ENCODE data around the gene CDC20.
A peak's percentile ranks its signal among the peaks of the same experiment; 100 is the strongest.

CDC20 gene

DNA sequence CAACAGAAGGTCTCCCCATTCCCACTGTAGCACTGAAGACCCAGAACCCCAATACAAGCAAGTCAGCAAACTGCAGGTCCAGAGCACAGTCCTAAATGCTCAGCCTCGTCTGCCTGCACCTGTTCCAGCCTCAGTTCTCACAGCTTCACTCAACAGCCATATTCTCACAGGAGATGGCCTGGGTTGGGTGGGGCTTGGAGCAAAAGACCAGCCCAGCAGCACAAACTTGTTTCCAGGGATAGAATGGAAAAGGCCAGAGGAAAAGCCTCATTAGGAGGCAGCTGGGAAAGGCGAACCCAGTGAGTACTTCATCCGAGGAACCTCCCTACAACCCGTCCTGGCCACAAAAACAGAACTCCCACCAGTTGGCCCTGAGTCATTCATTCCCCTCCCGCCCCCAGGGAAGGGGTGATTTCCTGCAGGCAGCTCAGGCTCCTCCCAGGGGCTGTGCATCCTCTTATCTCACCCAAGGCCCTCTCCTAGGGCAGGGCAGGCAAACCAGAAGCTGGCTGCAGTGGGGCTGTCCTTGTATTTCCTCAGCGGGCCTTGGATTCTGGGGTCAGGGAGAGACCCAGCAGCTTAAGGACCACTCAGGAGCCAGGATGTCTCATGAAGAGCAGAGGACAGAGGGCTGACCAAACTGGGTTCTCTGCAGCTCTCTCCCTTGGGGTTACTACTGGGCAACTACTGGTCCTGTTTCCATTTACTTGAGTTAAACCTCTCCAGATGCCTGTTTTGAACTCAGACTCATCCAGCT lies 28.6 kb upstream of the CDC20 start:
- peak; percentile 90 for DNase-seq

DNA sequence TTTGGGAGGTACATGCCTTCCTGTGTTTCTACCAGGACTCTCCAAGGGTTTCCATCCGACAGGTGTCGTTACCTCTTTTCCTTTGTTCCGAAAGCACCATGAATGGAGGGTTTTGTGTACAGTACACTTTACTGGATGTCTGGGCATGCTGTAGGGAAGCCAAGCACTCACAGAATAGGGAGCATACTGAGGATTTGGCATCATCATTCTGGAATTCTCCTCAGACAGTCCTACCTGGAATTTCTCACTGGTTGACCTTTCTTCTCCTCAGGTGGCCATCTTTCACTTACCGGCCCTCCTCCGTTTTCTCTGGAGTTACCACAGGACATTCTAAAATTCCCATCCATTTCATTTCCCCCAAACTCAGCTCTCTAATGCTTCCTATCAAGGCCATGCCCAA lies 27.1 kb upstream of the CDC20 start:
- DNase-seq, result no peak

DNA sequence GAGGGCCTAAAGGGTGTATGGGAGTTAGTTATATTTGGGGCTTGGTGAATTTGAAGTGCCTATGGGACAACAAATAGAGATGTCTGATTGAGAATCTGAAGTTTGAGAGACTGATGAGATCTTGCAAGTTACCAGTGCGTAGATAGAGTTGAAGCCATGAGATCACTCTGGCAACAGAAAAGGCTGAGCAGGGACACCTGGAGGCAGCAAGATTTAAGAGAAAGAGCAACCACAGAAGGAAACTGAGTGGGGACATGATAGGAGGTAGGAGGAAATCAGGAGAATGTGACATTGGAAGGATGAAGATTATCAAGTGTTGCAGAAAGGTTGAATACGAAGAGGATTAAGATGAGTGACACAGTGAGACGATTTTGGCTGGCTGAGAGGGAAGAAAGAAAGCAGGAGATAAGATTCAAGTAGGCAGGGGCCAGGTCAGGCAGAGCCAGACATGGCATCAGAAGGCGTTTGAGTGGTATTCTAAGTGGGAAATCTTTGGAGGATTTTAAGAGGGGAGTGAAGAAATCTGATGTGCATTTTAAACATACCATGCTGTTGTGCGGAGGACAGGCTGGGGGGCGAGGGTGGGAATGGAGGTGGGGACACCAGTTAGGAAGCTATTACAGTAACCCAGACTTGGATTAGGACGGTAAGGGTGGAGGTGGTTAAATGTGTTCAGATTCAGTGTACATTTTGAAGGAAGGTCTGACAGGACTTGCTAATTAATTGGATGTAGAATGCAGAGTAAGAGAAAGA lies 24.2 kb upstream of the CDC20 start:
- no peak for DNase-seq

DNA sequence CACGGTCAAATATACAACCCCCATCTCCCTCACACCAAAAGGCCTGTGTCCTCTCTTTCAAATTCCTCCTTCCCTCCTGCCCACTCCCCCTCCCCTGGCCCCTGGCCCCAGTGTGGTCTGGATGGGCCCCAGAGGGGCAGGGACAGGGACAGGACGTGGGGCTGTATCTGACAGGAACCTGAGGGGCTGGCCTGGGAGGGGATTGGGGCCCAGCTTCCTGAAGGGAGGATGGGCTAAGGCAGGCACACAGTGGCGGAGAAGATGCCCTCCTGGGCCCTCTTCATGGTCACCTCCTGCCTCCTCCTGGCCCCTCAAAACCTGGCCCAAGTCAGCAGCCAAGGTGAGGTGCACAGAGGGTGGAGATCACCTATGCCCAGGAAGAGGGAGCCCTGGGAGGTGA lies 21.2 kb upstream of the CDC20 start, which contains the start of gene MPL:
TSS of gene MPL (plus strand) at position 231 of the 400 bp plus-strand sequence. CDS start at position 262, 31 bp downstream.
- no peak for DNase-seq

DNA sequence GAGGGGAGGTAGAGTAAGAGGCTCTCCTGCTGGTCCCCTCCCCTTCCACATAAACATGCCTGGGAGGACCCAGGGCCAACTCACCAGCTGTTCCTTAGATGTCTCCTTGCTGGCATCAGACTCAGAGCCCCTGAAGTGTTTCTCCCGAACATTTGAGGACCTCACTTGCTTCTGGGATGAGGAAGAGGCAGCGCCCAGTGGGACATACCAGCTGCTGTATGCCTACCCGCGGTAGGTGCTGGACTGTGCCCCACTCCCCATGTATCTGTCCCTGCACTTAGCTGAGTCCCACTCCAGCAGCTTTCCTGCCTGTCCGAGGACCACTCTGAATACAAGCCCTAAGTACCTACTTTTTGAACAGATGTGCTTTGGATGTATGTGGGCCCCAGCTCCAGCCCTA lies 20.8 kb upstream of the CDC20 start:
- no peak for DNase-seq

DNA sequence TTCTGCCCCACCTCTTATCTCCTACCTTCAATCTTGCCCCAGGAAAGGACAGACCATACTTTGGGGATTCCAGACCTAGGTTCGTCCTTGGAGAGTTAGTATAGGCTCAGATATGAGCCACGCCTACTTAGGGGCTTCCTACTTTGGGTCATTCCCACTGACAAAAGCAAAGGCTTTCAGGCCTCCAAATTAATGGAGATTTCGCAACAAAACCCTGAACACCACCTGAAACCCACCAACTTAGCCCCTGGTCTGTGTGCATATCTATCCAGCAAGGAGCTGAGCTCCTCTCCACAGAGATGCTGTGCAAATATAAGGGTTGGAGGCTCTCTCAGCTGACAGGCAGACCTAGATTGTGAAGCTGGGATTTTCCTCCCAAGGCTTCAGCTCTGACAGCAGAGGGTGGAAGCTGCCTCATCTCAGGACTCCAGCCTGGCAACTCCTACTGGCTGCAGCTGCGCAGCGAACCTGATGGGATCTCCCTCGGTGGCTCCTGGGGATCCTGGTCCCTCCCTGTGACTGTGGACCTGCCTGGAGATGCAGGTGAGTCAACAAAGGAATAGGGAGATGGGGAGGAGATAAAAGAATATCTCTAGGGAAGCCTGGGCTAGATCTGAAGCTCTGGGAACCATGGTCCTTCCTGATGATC lies 19.1 kb upstream of the CDC20 start:
- DNase-seq, result no peak

DNA sequence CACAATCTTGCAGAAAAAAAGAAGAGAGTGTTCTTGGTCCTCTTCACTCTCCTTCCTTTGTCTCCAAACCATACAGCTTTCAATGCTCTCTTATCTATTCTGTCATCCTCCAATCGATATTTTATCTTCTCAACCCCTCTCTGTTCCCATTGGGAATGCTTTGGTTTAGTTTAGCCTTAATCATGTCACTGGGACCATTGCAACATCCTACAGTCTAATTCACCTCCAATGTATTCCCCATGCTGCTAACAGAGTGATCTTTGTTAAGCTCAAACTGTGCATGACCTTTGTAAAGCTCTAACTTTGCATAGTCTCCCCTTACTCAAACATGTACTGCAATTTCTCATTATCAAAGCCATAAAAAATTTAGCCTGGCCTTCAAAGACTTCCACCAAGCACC lies 18.2 kb upstream of the CDC20 start:
- DNase-seq, result no peak

DNA sequence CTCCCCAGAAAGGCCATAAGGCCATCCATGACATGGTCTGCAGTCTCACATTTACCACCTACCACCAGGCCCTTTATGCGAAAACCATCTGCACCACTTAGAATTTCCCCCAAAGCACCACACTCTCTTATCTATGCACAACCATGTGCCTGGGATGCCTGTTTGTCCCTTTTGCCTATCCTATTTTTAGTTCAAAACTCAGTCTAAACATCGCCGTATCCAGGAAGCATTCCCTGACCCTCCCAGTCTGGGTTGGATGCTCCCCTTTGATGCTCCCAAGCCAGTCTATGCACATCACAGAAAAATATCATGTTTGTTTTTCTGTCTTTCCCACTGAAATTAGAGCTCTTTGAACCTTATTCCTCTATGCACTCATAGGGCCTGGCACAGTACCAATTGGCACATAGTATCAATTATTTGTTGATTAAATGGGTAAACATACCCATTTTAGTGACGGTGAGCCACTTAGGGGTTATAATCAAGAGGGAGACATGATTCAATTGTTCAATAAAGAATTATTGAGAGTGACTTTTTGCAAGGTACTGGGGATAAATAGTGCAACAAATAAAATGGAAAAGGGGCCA lies 14.4 kb upstream of the CDC20 start:
- no peak for DNase-seq

DNA sequence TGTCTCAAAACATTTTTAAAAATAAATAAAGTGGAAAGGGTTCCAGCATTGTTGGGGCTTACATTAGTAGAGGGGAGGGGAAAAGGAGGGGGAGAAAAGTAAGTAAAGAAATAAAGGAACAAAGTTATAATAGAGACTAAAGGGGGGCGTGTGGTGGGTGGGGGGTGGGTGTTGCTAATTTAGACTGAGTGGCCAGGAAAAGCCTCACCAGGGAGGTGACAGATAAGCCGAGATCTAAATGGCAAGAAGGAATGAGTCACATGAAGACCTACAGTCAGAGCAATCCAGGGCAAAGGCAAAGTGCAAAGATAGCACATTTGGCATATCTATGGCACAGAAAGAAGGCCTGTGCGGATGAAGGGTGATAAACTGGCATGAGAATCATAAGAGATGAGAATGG lies 13.7 kb upstream of the CDC20 start:
- no peak for DNase-seq

DNA sequence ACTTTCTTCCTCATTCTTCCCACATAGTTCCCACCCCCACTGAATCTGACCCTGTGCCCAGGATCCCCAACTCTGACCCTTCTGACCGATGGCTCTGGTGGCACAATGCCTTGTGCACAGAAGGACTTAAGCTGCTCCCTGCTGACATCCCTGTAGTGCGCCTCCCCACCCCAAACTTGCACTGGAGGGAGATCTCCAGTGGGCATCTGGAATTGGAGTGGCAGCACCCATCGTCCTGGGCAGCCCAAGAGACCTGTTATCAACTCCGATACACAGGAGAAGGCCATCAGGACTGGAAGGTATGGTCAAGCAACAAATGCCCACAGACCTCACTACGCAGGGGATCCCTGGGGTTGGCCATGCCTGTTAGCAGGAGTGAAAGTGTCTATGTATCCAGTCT lies 12.1 kb upstream of the CDC20 start:
- DNase-seq, result no peak

DNA sequence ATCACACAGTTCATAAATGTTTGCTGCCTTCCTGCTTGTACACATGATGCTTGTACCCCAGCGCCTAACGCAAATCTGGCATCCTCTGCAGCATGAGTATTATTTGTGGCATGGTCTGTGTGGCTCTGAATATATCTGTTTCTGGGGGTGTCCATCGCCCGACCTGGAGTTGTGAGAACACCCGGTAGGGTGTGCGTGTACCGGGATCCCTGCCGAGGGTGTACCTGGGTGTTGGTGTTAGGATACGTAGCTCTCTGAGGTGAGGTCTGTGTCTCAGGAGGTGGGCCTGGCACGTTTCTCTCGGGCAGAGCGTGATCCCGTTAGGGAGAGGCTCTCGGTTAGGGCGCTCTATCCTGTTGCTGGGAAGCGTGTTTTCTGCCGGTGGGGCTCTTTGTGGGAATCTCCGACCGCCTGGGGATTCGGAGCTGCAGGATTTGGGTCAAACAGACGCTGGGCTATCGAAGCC lies 10.4 kb upstream of the CDC20 start:
- no peak for DNase-seq

DNA sequence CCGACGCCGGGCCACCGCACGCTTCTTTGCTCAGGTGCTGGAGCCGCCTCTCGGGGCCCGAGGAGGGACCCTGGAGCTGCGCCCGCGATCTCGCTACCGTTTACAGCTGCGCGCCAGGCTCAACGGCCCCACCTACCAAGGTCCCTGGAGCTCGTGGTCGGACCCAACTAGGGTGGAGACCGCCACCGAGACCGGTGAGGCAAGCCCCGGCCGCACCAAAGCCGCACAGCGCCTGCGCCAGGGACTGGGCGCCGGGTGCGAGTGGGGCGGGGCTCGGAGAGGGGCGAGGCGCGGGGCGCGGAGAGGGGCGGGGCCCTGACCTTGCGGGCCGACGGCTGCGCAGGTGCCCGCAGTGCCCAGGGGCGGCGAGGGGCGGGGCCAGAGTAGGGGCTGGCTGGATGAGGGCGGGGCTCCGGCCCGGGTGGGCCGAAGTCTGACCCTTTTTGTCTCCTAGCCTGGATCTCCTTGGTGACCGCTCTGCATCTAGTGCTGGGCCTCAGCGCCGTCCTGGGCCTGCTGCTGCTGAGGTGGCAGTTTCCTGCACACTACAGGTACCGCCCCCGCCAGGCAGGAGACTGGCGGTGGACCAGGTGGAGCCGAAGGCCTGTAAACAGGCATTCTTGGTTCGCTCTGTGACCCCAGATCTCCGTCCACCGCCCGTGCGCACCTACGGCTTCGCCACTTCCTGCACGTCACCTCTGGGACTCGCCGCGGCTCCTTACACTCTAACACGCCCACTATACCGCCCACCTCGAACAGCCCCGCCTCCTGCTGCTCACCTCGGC lies 9.8 kb upstream of the CDC20 start:
- peak; percentile 66 for DNase-seq

DNA sequence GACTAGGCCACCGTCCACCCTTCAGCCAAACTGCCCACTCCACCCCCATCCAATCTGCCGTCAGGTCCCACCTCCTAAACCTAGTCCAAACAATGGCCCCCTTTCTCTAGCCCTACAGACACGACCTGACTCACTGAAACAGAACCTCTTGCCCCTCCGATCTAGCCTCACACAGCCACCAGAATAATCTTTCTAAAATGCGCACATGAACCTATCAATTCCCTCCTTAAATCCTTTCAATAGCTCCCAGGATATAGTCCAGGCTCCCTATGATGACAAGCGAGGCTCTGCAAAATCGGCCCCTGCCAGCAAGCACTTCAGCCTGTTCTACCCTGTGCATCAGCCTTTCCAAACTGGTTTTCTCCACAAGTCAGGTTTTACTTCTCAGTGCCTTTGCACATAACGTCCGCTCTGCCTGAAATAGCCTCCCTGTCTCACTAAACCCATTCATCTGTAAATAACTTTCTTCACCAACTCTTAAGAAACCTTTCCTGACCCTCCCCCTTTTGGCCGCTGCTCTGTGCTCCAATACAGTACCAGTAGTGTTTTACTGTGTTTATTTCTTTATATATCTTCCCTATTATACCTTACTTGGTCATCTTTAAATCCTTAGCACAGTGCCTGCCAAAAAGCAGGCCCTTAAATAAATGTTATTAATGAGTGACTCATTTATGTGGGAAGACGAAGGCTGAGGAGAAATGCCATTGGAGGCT lies 9.0 kb upstream of the CDC20 start:
- DNase-seq, result peak; percentile 56

DNA sequence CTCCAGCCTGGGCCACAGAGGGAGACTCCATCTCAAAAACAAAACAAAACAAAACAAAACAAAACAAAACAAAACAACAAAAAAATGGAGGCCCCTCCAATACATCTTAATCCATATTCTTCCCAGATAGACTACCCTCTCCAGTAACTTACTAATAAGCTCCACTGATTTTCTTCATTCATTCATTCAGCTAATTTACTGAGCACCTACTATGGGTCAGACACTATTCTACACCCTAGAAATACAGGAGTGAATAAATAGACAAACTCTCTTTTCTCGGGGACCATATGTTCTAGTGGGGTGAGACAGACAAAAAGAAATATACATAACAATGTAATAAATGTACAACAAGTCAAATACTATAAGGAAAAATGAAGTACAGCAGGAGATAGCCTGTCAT lies 7.8 kb upstream of the CDC20 start:
- DNase-seq, result no peak

DNA sequence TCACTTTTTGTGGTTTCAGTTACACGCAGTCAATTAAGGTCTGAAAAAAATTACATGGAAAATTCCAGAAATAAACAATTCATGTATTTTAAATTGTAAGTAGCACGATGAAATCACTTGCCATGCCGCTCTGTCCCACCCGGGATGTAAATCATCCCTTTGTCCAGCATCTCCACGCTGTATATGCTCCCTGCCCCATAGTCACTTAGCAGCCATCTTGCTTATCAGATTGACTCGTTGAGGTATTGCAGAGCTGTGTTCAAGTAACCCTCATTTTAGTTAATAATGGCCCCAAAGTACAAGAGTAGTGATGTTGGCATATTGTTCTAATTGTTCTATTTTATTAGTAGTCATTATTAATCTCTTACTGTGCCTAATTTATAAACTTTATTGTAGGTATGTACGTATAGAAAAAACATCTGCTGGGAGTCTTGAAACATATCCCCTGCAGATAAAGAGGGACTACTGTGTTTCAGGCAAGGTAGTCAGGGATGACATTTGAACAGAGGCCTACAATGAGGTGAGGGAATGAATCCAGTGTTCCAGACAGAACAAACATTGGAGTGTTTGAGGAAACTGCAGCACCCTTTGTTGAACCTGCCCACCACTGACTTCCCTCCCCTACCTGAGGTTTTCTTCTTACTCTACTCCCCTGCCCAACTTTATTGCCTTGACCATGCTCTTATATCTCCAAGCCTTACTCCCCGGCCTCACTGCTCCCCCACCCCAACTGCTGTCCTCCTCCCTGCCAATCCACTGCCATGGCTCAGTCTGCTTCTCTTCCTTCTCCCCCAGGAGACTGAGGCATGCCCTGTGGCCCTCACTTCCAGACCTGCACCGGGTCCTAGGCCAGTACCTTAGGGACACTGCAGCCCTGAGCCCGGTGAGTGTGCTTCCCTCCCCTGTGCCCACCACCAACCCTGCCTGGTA lies 7.1 kb upstream of the CDC20 start:
- no peak for DNase-seq

DNA sequence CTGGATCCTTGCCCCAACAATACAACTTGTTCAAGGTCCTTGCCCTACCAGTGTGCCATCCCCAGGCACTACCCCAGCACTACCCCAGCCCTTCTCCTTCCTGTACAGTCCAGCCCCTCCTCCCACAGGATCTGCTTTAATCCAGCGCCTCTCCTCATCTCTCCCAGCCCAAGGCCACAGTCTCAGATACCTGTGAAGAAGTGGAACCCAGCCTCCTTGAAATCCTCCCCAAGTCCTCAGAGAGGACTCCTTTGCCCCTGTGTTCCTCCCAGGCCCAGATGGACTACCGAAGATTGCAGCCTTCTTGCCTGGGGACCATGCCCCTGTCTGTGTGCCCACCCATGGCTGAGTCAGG lies 6.5 kb upstream of the CDC20 start:
- DNase-seq, result no peak

DNA sequence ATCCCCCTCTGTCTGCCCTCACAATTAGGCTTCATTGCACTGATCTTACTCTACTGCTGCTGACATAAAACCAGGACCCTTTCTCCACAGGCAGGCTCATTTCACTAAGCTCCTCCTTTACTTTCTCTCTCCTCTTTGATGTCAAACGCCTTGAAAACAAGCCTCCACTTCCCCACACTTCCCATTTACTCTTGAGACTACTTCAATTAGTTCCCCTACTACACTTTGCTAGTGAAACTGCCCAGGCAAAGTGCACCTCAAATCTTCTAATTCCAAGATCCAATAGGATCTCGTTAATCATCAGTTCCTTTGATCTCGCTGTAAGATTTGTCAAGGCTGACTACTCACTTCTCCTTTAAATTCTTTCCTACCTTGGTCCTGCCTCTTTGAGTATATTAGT lies 5.9 kb upstream of the CDC20 start:
- no peak for DNase-seq

DNA sequence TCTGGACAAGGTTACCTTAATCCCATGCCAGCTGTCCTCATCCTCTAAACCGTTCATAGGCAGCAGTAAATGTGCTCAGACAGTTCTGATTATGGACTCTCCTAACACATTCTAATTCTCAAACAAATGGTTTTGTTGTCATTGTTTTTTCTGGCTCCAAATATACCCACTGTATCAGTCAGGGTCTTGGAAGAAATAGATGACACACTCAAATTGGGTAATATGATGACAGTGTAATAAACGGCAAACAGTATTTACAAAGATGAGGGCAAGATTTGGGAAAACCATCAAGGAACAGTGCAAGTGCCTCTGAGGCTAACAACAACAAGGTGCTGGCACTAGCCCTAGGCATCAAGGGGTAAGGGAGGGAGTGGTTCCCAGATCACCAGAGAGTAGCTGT lies 4.3 kb upstream of the CDC20 start:
- no peak for DNase-seq

DNA sequence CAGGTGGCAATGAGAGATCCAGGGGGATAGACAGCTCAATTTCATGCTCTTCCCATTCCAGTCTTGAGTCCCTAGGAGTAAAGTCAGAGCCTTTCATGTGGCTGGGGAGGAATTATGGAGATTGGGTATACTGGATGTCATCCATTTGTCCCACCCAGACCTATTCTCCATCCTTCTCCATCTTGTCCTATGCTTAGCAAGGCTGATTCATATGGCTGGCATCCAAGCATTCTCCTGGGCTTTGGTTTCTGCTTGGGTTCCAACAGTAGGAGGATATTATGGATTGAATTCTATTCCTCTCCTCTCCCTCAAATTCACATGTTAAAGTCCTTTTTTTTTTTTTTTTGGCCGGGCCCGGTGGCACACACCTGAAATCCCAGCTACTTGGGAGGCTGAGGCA lies 3.8 kb upstream of the CDC20 start:
- peak; percentile 25 for DNase-seq

DNA sequence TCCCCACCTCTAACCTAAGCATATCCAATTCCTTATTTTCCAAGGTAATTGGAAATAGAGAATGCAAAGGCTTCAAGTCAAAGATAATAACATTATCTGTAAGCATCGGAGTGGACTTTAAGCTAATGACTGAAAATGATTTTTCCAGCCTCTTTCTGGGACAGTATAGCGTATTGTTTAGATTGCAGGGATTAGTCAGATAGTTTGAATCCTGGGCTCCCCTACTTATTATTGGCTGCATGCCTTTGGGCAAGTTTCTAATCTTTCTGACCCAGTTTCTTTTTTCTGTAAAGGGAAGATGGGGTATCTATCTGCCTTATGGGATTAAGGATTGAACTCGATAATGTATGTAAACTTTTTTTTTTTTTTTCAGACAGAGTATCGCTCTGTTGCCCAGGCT lies 1.5 kb upstream of the CDC20 start:
- no peak for DNase-seq
